Measurements from ENCODE around the gene TLCD5. TPM values are rescaled to one million over a fixed set of nuclear protein-coding genes. Genes with fewer than 3 reads are reported as not detected.

Gene TLCD5
- total and polyA plus RNA-seq, 2 experiments from 2014 or later = 8.7 to 9.0 TPM

DNA sequence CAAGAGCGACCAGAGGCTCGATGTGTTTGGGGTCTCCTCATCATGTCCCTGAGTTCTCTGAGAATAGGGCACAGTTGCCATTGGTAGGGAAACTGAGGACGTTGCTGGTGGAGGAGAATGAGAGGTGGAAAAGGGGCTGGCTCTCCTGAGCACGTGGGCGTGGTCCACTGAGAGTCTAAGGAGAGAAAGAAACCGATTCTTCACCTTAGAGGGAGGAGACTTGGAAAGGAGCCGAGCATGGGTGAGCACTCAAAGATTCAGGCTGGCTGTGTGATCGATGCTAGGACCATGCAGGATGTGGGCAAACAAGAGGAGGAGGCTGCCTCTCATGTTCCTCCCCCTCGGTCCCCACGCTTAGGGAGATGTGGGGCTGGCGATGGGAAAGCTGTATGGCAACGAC is 19.8 kb upstream of the TLCD5 start:
- H3K4me1 ChIP-seq (ENCODE audit: insufficient read depth) = no peaks in the 10 kb centered on the region
- H3K9me3 ChIP-seq (ENCODE audit: low read depth) = no peaks in the 10 kb centered on the region
- no peaks in the 10 kb centered on the region for H4K20me1 ChIP-seq (ENCODE audit: insufficient read depth, poor library complexity, severe bottlenecking)
- H3K4me2 ChIP-seq = no peak overlapping the region
- H2AFZ ChIP-seq = no peak overlapping the region
- H3K79me2 ChIP-seq = no peaks in the 10 kb centered on the region
- H3K36me3 ChIP-seq (replicated peaks; ENCODE audit: insufficient read depth, low read depth) = no peaks in the 10 kb centered on the region
- no peaks in the 10 kb centered on the region for H3K9me2 ChIP-seq (replicated peaks; ENCODE audit: insufficient read depth)
- WGBS (ENCODE audit: low lambda C conversion rate, missing lambda C conversion rate) = 89% methylated on average over 12 of the region's 12 CpGs
- H3K27ac ChIP-seq = no peak overlapping the region
- DNase-seq (ENCODE audit: low spot score) = no peak
- H3K27me3 ChIP-seq = no peaks in the 10 kb centered on the region
- TF ChIP-seq EZH2phosphoT487 (IDR thresholded peaks at IDR 0.05; ENCODE audit: low read depth, severe bottlenecking, unreplicated experiment) (no peak), EZH2 (IDR thresholded peaks at IDR 0.05; ENCODE audit: borderline replicate concordance) (no peak), CTCF (IDR thresholded peaks at IDR 0.05; ENCODE audit: poor library complexity) (no peak)
- H3K4me3 ChIP-seq = no peak overlapping the region

DNA sequence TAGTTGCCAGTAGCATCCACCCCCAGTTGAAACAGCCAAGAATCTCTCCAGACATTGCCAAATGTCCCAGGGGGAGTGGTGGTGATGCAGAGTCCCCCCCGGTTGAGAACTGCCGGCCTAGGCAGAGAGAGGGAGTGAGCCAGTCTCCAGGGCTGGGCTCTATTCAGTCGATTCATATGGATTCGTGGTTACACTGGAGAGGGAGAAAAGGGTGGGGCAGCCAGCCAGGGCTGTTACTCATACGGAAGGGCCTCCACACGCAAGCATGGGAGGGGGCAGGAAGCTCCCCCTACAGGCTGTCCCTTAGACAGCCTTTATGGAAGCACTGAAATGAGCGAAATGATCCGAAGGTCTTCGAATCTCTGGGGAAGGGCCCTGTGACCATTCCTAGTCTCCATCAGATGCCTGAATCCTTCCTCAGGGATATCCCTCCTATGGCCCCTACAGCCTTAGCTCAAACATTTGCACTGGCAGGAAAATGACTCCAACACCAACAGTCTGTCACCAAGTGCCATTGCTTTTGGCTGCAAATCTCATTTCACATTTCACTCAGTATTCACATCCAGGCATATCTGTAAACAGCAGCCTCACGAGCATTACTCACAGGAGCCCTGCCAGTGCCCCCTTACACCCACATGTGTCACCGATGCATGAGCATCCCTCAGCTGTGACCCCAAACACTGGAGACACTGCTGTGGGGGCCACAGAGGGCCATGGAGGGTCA is 18.4 kb upstream of the TLCD5 start:
- Histone ChIP-seq H3K9me3 (ENCODE audit: low read depth) (no peaks in the 10 kb centered on the region), H3K4me2 (no peak overlapping the region), H3K4me3 (no peak overlapping the region), H4K20me1 (ENCODE audit: insufficient read depth, poor library complexity, severe bottlenecking) (no peaks in the 10 kb centered on the region), H2AFZ (no peak overlapping the region), H3K9me2 (replicated peaks; ENCODE audit: insufficient read depth) (no peaks in the 10 kb centered on the region), H3K79me2 (no peaks in the 10 kb centered on the region), H3K36me3 (replicated peaks; ENCODE audit: insufficient read depth, low read depth) (no peaks in the 10 kb centered on the region), H3K27ac (no peak overlapping the region), H3K27me3 (no peaks in the 10 kb centered on the region), H3K4me1 (ENCODE audit: insufficient read depth) (no peaks in the 10 kb centered on the region)
- 49% methylated on average over 11 of the region's 11 CpGs for WGBS (ENCODE audit: low lambda C conversion rate, missing lambda C conversion rate)
- TF ChIP-seq EZH2phosphoT487 (IDR thresholded peaks at IDR 0.05; ENCODE audit: low read depth, severe bottlenecking, unreplicated experiment) = no peak
- TF ChIP-seq EZH2 (IDR thresholded peaks at IDR 0.05; ENCODE audit: borderline replicate concordance) = no peak
- TF ChIP-seq CTCF (IDR thresholded peaks at IDR 0.05; ENCODE audit: poor library complexity) = peak; percentile 30
- DNase-seq (ENCODE audit: low spot score) = peak; percentile 81

DNA sequence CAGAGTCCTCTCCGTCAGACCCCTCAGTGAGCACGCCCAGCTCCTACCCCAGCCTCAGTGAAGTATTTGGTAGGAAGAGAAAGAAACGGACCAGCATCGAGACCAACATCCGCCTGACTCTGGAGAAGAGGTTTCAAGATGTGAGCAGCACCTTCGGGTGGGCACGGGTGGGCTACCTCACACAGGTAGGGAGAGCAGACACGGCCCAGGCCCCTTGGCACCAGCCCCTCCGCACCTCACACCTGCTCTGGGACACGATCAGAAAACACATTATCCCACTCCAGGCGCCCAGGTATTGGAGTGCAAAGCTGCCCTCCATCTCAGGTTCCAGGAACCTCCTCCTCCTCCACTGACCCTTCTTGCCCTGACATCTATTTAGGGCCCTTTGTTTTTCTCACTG is 17.6 kb upstream of the TLCD5 start:
- Histone ChIP-seq H3K27ac (no peak overlapping the region), H2AFZ (no peak overlapping the region), H3K36me3 (replicated peaks; ENCODE audit: insufficient read depth, low read depth) (no peaks in the 10 kb centered on the region), H3K9me3 (ENCODE audit: low read depth) (no peaks in the 10 kb centered on the region), H3K4me3 (no peak overlapping the region), H3K4me2 (no peak overlapping the region), H3K9me2 (replicated peaks; ENCODE audit: insufficient read depth) (no peaks in the 10 kb centered on the region), H3K27me3 (no peaks in the 10 kb centered on the region), H3K79me2 (no peaks in the 10 kb centered on the region), H4K20me1 (ENCODE audit: insufficient read depth, poor library complexity, severe bottlenecking) (no peaks in the 10 kb centered on the region), H3K4me1 (ENCODE audit: insufficient read depth) (no peaks in the 10 kb centered on the region)
- TF ChIP-seq EZH2 (IDR thresholded peaks at IDR 0.05; ENCODE audit: borderline replicate concordance) (no peak), EZH2phosphoT487 (IDR thresholded peaks at IDR 0.05; ENCODE audit: low read depth, severe bottlenecking, unreplicated experiment) (no peak), CTCF (IDR thresholded peaks at IDR 0.05; ENCODE audit: poor library complexity) (no peak)
- DNase-seq (ENCODE audit: low spot score) = no peak
- WGBS (ENCODE audit: low lambda C conversion rate, missing lambda C conversion rate) = 94% methylated on average over 11 of the region's 11 CpGs

Measured in hepatocyte (in vitro differentiated cells).